Renal cortical epithelial cell (primary cell): ENCODE results near the gene ATP5PD. TPM values are rescaled to one million over a fixed set of nuclear protein-coding genes. Genes with fewer than 3 reads are reported as not detected.
"Not testable (repeated sequence)": the region's sequence is repeated elsewhere in the genome, so short reads cannot be mapped to it uniquely, and the experiment has no call there.

Experiments
- DNase-seq: peaks from one replicate; pipeline ENCODE4 v3.0.0-alpha.2; 2011; ENCODE audit warnings: low read depth
- total RNA-seq: library from RNA; depleted of rRNA; stranded (reverse); fragments of >200 nt; gene quantifications from 2 replicates; pipeline ENCODE4 v1.2.3, GENCODE V29; 2014

The ATP5PD gene
- total RNA-seq, 1 donor from 2014 or later = 266 TPM

- DNase-seq = no peak
Measured at GRCh38 chr17:75051941-75052340, 5.2 kb upstream of the ATP5PD start.

- DNase-seq = peak; percentile 43
Measured at GRCh38 chr17:75049706-75050105, 2.9 kb upstream of the ATP5PD start.

- DNase-seq = no peak
Measured at GRCh38 chr17:75049057-75049456, 2.3 kb upstream of the ATP5PD start.

GRCh38 chr17:75048249-75048878 lies 1.6 kb upstream of the ATP5PD start:
- DNase-seq = no peak

- DNase-seq = no peak
Measured at GRCh38 chr17:75047398-75048098, 779 bp upstream of the ATP5PD start.

GRCh38 chr17:75045946-75046406 lies 793 bp downstream of the ATP5PD start:
- DNase-seq = not testable (repeated sequence)

- no peak for DNase-seq
Measured at GRCh38 chr17:75044716-75045115, 2.1 kb downstream of the ATP5PD start.

GRCh38 chr17:75043789-75044188 lies 3.0 kb downstream of the ATP5PD start:
- not testable (repeated sequence) for DNase-seq

- no peak for DNase-seq
Measured at GRCh38 chr17:75041656-75042280, 5.0 kb downstream of the ATP5PD start.

- no peak for DNase-seq
Measured at GRCh38 chr17:75039238-75039637, 7.5 kb downstream of the ATP5PD start.

GRCh38 chr17:75036643-75037268 lies 10.0 kb downstream of the ATP5PD start:
- no peak for DNase-seq

GRCh38 chr17:75034236-75034908 lies 12.4 kb downstream of the ATP5PD start:
- peak; percentile 74 for DNase-seq

- DNase-seq = peak; percentile 79
Measured at GRCh38 chr17:75033346-75034235, 13.2 kb downstream of the ATP5PD start.

GRCh38 chr17:75032720-75033280 lies 14.0 kb downstream of the ATP5PD start:
- DNase-seq = no peak

GRCh38 chr17:75031972-75032719 lies 14.6 kb downstream of the ATP5PD start:
- peak; percentile 62 for DNase-seq

- no peak for DNase-seq
Measured at GRCh38 chr17:75030161-75030560, 16.6 kb downstream of the ATP5PD start.

- DNase-seq = not testable (repeated sequence)
Measured at GRCh38 chr17:75026650-75027049, 20.1 kb downstream of the ATP5PD start.

GRCh38 chr17:75025398-75025734 lies 21.4 kb downstream of the ATP5PD start:
- not testable (repeated sequence) for DNase-seq

GRCh38 chr17:75024686-75025397 lies 21.9 kb downstream of the ATP5PD start:
- no peak for DNase-seq
